Fibroblast of mammary gland (primary cell): ENCODE measurements around the gene GALNT14.

Experiments
- DNase-seq: peaks from one replicate; pipeline ENCODE4 v3.0.0-alpha.2; 2010; ENCODE audit warnings: low read depth
- H3K4me3 ChIP-seq: 2 replicates; pipeline ENCODE4 v1.5.1; 2011; ENCODE audit warnings: low read depth, mild to moderate bottlenecking, low read length, moderate library complexity; ENCODE audit not compliant: control insufficient read depth
- CTCF ChIP-seq: conservative IDR thresholded peaks from 2 replicates; pipeline ENCODE4 v1.5.1; 2011; ENCODE audit warnings: low read depth, low read length, inconsistent platforms; ENCODE audit not compliant: control insufficient read depth, insufficient read depth

GALNT14 gene

GRCh38 chr2:30998672-30999071 is 139.6 kb downstream of the GALNT14 start:
- no peak for TF ChIP-seq CTCF
- no peak overlapping the region for H3K4me3 ChIP-seq
- DNase-seq: no peak

GRCh38 chr2:30997979-30998378 is 140.3 kb downstream of the GALNT14 start:
- TF ChIP-seq CTCF: no peak
- H3K4me3 ChIP-seq: no peak overlapping the region
- DNase-seq: no peak

GRCh38 chr2:30994227-30995056 is 143.8 kb downstream of the GALNT14 start:
- TF ChIP-seq CTCF: no peak

GRCh38 chr2:30992781-30993180 is 145.5 kb downstream of the GALNT14 start:
- no peak overlapping the region for H3K4me3 ChIP-seq

More at GRCh38 chr2:30994227-30995056, 143.8 kb downstream of the GALNT14 start:
- H3K4me3 ChIP-seq: no peak overlapping the region
- no peak for DNase-seq

GRCh38 chr2:30990671-30991070 is 147.6 kb downstream of the GALNT14 start:
- no peak for DNase-seq
- TF ChIP-seq CTCF: no peak

More at GRCh38 chr2:30992781-30993180, 145.5 kb downstream of the GALNT14 start:
- DNase-seq: no peak
- no peak for TF ChIP-seq CTCF

GRCh38 chr2:30990176-30990575 is 148.1 kb downstream of the GALNT14 start:
- TF ChIP-seq CTCF: no peak
- no peak overlapping the region for H3K4me3 ChIP-seq
- DNase-seq: no peak

More at GRCh38 chr2:30990671-30991070, 147.6 kb downstream of the GALNT14 start:
- H3K4me3 ChIP-seq: no peak overlapping the region
